MM.1S (cell line): ENCODE data around the gene AUH.

Experiments used
- DNase-seq: peaks from one replicate; pipeline ENCODE4 v3.0.0-alpha.2; 2015
- H2AFZ ChIP-seq: fragments of 300-600 bp; sonication (generic); 2 replicates; pipeline ENCODE4 v1.6.0; 2016; ENCODE audit warnings: antibody characterized with exemption, low read length
- H3F3A ChIP-seq: fragments of 300-600 bp; sonication (generic); 2 replicates; pipeline ENCODE4 v1.6.1; 2016; ENCODE audit warnings: mild to moderate bottlenecking, antibody characterized with exemption, low read length, moderate library complexity, mixed read lengths; ENCODE audit not compliant: insufficient read depth
- H3K27ac ChIP-seq: fragments of 300-600 bp; sonication (generic); 2 replicates; pipeline ENCODE4 v1.5.1; 2016; ENCODE audit warnings: mild to moderate bottlenecking, low read length
- H3K27me3 ChIP-seq: fragments of 300-600 bp; sonication (generic); replicated peaks from 2 replicates; pipeline ENCODE4 v1.6.0; 2016; ENCODE audit warnings: low read length; ENCODE audit not compliant: insufficient read depth
- H3K36me3 ChIP-seq: fragments of 300-600 bp; sonication (generic); replicated peaks from 2 replicates; pipeline ENCODE4 v1.6.1; 2016; ENCODE audit warnings: mild to moderate bottlenecking, low read length, mixed read lengths; ENCODE audit not compliant: insufficient read depth
- H3K4me1 ChIP-seq: fragments of 300-600 bp; sonication (generic); 2 replicates; pipeline ENCODE4 v1.6.1; 2016; ENCODE audit warnings: low read length, mixed read lengths
- H3K4me2 ChIP-seq: fragments of 300-600 bp; sonication (generic); 2 replicates; pipeline ENCODE4 v1.6.0; 2016; ENCODE audit warnings: low read depth, low read length
- H3K4me3 ChIP-seq: fragments of 300-600 bp; sonication (generic); 2 replicates; pipeline ENCODE4 v1.5.1; 2016; ENCODE audit warnings: low read length, mixed read lengths
- H3K79me2 ChIP-seq: fragments of 300-600 bp; sonication (generic); 2 replicates; pipeline ENCODE4 v1.6.1; 2016; ENCODE audit warnings: mixed run types, low read length, mixed read lengths
- H3K9ac ChIP-seq: fragments of 300-600 bp; sonication (generic); 2 replicates; pipeline ENCODE4 v1.6.1; 2016; ENCODE audit warnings: low read length, mixed read lengths
- H3K9me2 ChIP-seq: fragments of 300-600 bp; sonication (generic); replicated peaks from 2 replicates; pipeline ENCODE4 v1.6.1; 2016; ENCODE audit warnings: mild to moderate bottlenecking, low read length, mixed read lengths; ENCODE audit not compliant: insufficient read depth
- H3K9me3 ChIP-seq: fragments of 300-600 bp; sonication (generic); replicated peaks from 2 replicates; pipeline ENCODE4 v1.6.1; 2016; ENCODE audit warnings: mild to moderate bottlenecking, low read length, mixed read lengths; ENCODE audit not compliant: insufficient read depth
- H4K20me1 ChIP-seq: fragments of 300-600 bp; sonication (generic); 2 replicates; pipeline ENCODE4 v1.6.1; 2016; ENCODE audit warnings: mild to moderate bottlenecking, low read length, moderate library complexity, mixed read lengths; ENCODE audit not compliant: insufficient read depth
- CTCF ChIP-seq: fragments of 300-600 bp; sonication (generic); IDR thresholded peaks from 2 replicates; pipeline ENCODE4 v1.5.1; 2016; ENCODE audit warnings: antibody characterized with exemption, low read length, mixed read lengths
- EZH2 ChIP-seq: fragments of 300-600 bp; sonication (generic); optimal IDR thresholded peaks from 2 replicates; pipeline ENCODE3; 2017; ENCODE audit warnings: low read depth, mild to moderate bottlenecking, antibody characterized with exemption, low read length, mixed read lengths
- EZH2phosphoT487 ChIP-seq: fragments of 300-600 bp; sonication (generic); IDR thresholded peaks from 2 replicates; pipeline ENCODE4 v1.6.1; 2018; ENCODE audit warnings: antibody characterized with exemption, low read length

Gene AUH

DNA sequence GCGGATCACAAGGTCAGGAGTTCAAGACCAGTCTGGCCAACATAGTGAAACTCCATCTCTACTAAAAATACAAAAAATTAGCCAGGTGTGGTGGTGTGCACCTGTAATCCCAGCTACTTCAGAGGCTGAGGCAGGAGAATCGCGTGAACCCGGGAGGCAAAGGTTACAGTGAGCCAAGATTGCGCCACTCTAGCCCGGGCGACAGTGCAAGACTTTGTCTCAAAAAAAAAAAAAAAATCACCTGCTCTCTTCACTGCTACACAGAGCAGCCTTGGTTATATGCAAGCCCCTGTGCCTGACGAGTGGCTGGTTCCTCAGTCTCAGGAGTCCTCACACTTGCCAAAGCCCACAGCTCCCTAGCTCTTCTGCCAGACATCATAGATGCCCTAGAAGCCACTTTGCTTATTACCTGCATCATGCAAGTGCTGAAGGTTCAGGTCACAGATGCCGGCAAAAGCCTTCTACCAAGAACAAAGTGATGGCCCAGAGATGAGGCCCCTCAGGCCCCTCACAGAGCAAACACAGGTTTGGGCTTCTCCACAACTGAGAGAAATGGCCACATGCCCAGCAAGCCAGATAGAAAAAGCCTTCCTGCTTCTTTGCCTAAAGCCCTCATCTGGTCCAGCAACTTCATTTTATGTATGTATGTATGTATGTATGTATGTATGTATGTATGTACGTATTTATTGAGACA lies 176.4 kb downstream of the AUH start:
- DNase-seq: no peak
- Histone ChIP-seq H3K9ac (no peak overlapping the region), H3K27me3 (no peaks in the 10 kb centered on the region), H2AFZ (no peak overlapping the region), H3F3A (peaks cover 2% of the 10 kb centered on the region), H3K4me3 (no peak overlapping the region), H3K36me3 (no peaks in the 10 kb centered on the region), H3K9me2 (no peaks in the 10 kb centered on the region), H3K27ac (no peak overlapping the region), H3K4me2 (no peak overlapping the region), H3K4me1 (peaks cover 11% of the 10 kb centered on the region), H3K9me3 (no peaks in the 10 kb centered on the region), H4K20me1 (no peaks in the 10 kb centered on the region), H3K79me2 (no peaks in the 10 kb centered on the region)
- TF ChIP-seq EZH2phosphoT487 (no peak), CTCF (no peak), EZH2 (no peak)

- Histone ChIP-seq H3K9ac (no peak overlapping the region), H3K4me3 (no peak overlapping the region), H3K27me3 (no peaks in the 10 kb centered on the region), H2AFZ (no peak overlapping the region), H3K27ac (no peak overlapping the region), H3K9me3 (no peaks in the 10 kb centered on the region), H3K4me2 (no peak overlapping the region), H3K36me3 (no peaks in the 10 kb centered on the region), H3K4me1 (peaks cover 4% of the 10 kb centered on the region; the same call in 1 of the 2 replicates), H3K9me2 (no peaks in the 10 kb centered on the region), H3K79me2 (no peaks in the 10 kb centered on the region), H3F3A (no peaks in the 10 kb centered on the region), H4K20me1 (no peaks in the 10 kb centered on the region)
- no peak for TF ChIP-seq CTCF
- DNase-seq: no peak
These were observed 179.1 kb downstream of the AUH start for GRCh38 chr9:91182429-91183225.

- H3F3A ChIP-seq: no peaks in the 10 kb centered on the region
- H3K27me3 ChIP-seq: no peaks in the 10 kb centered on the region
- no peak for DNase-seq
- H3K4me1 ChIP-seq: peaks cover under 1% of the 10 kb centered on the region; the same call in 1 of the 2 replicates
- H3K9me3 ChIP-seq: no peaks in the 10 kb centered on the region
- H3K36me3 ChIP-seq: no peaks in the 10 kb centered on the region
- H3K27ac ChIP-seq: no peak overlapping the region
- H4K20me1 ChIP-seq: no peaks in the 10 kb centered on the region
- no peak overlapping the region for H2AFZ ChIP-seq
- no peaks in the 10 kb centered on the region for H3K9me2 ChIP-seq
- no peak overlapping the region for H3K4me3 ChIP-seq
- no peak overlapping the region for H3K4me2 ChIP-seq
- no peak overlapping the region for H3K9ac ChIP-seq
- H3K79me2 ChIP-seq: no peaks in the 10 kb centered on the region
- TF ChIP-seq EZH2phosphoT487 (no peak), CTCF (no peak), EZH2 (no peak)
These were observed 180.2 kb downstream of the AUH start for GRCh38 chr9:91181541-91181940.
